Psoas muscle (tissue), 8 donors: ENCODE data around the gene GTF3C2. TPM values are rescaled to one million over a fixed set of nuclear protein-coding genes. Genes with fewer than 3 reads are reported as not detected.
"Not testable (repeated sequence)": the region's sequence is repeated elsewhere in the genome, so short reads cannot be mapped to it uniquely, and the experiment has no call there.

Experiments
- ATAC-seq, 4 donors: fragments of 200-7000 bp; cut with Tn5 transposase; one replicate each; pipeline ENCODE4 v1.9.1; 2020; ENCODE audit warnings: moderate library complexity in 3 of 4, mild to moderate bottlenecking in 2 of 4
- DNase-seq, 2 donors: peaks; one replicate each; pipeline ENCODE4 v3.0.0-alpha.2; 2020
- H3K27ac ChIP-seq: fragments of 200-600 bp; one replicate; pipeline ENCODE4 v1.8.0; 2022
- H3K27me3 ChIP-seq, 3 donors: fragments of 200-600 bp in 1 of 3; one replicate each; pipeline versions ENCODE4 v1.6.1 to v1.8.0; 2013 to 2022; ENCODE audit warnings: low read length in 2 of 3, mild to moderate bottlenecking in 2 of 3, moderate library complexity in 1 of 3; ENCODE audit not compliant: insufficient read depth in 3 of 3
- H3K36me3 ChIP-seq, 2 donors: fragments of 200-600 bp in 1 of 2; one replicate each; pipeline versions ENCODE4 v1.6.1 to v1.8.0; 2013 to 2022; ENCODE audit warnings: low read depth in 1 of 2, mild to moderate bottlenecking in 1 of 2, moderate library complexity in 1 of 2; ENCODE audit not compliant: insufficient read depth in 1 of 2
- H3K4me1 ChIP-seq: fragments of 200-600 bp; one replicate; pipeline ENCODE4 v1.8.0; 2022
- H3K4me3 ChIP-seq: fragments of 200-600 bp; one replicate; pipeline ENCODE4 v1.8.0; 2022; ENCODE audit warnings: mild to moderate bottlenecking
- H3K9me3 ChIP-seq: fragments of 200-600 bp; one replicate; pipeline ENCODE4 v1.8.0; 2022
- CTCF ChIP-seq: fragments of 200-600 bp; IDR thresholded peaks from one replicate; pipeline ENCODE4 v1.8.0; 2022; ENCODE audit warnings: antibody characterized with exemption
- WGBS, 3 donors: extraction: QIAGEN DNeasy Blood & Tissue Kit; methylation state at CpG; one replicate each; pipeline versions ENCODE4 v1.1.6 to v1.1.7; 2013; 5-methylcytosine and 5-hydroxymethylcytosine counted together
- intact Hi-C, 2 donors: fragments of 100-400 bp; cut with DNase I; formaldehyde crosslinking; loops; one replicate each; pipeline versions ENCODE4 v1.11.0 to v1.14.2; 2022
- polyA plus RNA-seq, 3 donors: library from polyadenylated mRNA; stranded (reverse); fragments of 200-250 nt; gene quantifications; one replicate each; pipeline ENCODE4 v1.2.3, GENCODE V29; 2013
- total RNA-seq, 4 donors: library from RNA; stranded (reverse); fragmentation: NEBNext Ultra II Directional in 2 of 4; extraction: Animal tissue kit (Norgen Biotek cat#: 25700) in 2 of 4; gene quantifications; one replicate each; pipeline versions ENCODE4 v1.2.1 to v1.2.4, GENCODE V29; 2021 to 2023
- donor health status: healthy with polysubstance abuse.
- donor health status: DM: no; HTN: no; CAD: no; lungs with moderate emphysema.
- donor health status: Bipolar disorder and iron deficiency.
- donor health status: healthy.
- donor health status: DM: yes; HTN: yes; CAD: no.
- donor health status: DM: no; HTN: no; CAD: no.
- donor health status: DM: no; HTN: no; CAD: no.
- donor health status: DM: yes; HTN: yes; CAD: no.

GTF3C2 gene
- total and polyA plus RNA-seq, 7 donors: 17.5 to 49.4 (median 30.8) TPM

- Histone ChIP-seq H3K27me3 (no peaks in the 10 kb centered on the region), H3K4me1 (peaks cover 48% of the 10 kb centered on the region), H3K36me3 (peaks cover 0 to 9% of the 10 kb centered on the region in 2 donors), H3K9me3 (no peaks in the 10 kb centered on the region), H3K4me3 (peak overlapping the region; percentile 95), H3K27ac (peak overlapping the region; percentile 98)
- no peak for ATAC-seq
- no peak for TF ChIP-seq CTCF
- WGBS, 3 donors: 53 to 70% (median 55%) methylated on average over 7 of the region's 7 CpGs
- DNase-seq: no peak
- intact Hi-C loops: no loop called here
Measured at GRCh38 chr2:27354597-27354927, 2.0 kb downstream of the GTF3C2 start.

GRCh38 chr2:27353762-27354596, 2.6 kb downstream of the GTF3C2 start:
- H3K4me1 ChIP-seq: peaks cover 48% of the 10 kb centered on the region
- H3K27me3 ChIP-seq: no peaks in the 10 kb centered on the region
- peaks cover 0 to 10% of the 10 kb centered on the region in 2 donors for H3K36me3 ChIP-seq
- 45 to 68% (median 47%) methylated on average over 7 of the region's 7 CpGs for WGBS, 3 donors
- H3K9me3 ChIP-seq: no peaks in the 10 kb centered on the region
- no peak for TF ChIP-seq CTCF
- H3K4me3 ChIP-seq: no peak overlapping the region
- DNase-seq: peak in 1 of 2 donors; percentile 70
- peak overlapping the region; percentile 98 for H3K27ac ChIP-seq
- ATAC-seq: peak in 3 of 4 donors; percentile 20 to 39 (median 31)
- intact Hi-C loops: no loop called here

GRCh38 chr2:27353386-27353761, 3.2 kb downstream of the GTF3C2 start:
- DNase-seq, H3K27me3 ChIP-seq, ATAC-seq, H3K36me3 ChIP-seq, H3K4me3 ChIP-seq, H3K9me3 ChIP-seq, intact Hi-C loops: not testable (repeated sequence)
- Histone ChIP-seq H3K4me1 (peaks cover 46% of the 10 kb centered on the region), H3K27ac (peak overlapping the region; percentile 98)
- WGBS, 3 donors: 93 to 96% (median 93%) methylated on average over 5 of the region's 5 CpGs

GRCh38 chr2:27351802-27352598, 4.6 kb downstream of the GTF3C2 start:
- Histone ChIP-seq H3K27ac (peak overlapping the region; percentile 13), H3K36me3 (peaks cover 0 to 10% of the 10 kb centered on the region in 2 donors), H3K4me3 (no peak overlapping the region), H3K27me3 (no peaks in the 10 kb centered on the region), H3K9me3 (no peaks in the 10 kb centered on the region), H3K4me1 (peaks cover 42% of the 10 kb centered on the region)
- WGBS, 3 donors: 79 to 83% (median 82%) methylated on average over 6 of the region's 6 CpGs
- DNase-seq: no peak
- intact Hi-C loops: no loop called here
- TF ChIP-seq CTCF: no peak
- no peak for ATAC-seq

GRCh38 chr2:27350106-27350693, 6.4 kb downstream of the GTF3C2 start:
- Histone ChIP-seq H3K4me1 (peaks cover 37% of the 10 kb centered on the region), H3K27me3 (no peaks in the 10 kb centered on the region), H3K36me3 (peaks cover 0 to 10% of the 10 kb centered on the region in 2 donors), H3K27ac (no peak overlapping the region), H3K9me3 (no peaks in the 10 kb centered on the region), H3K4me3 (no peak overlapping the region)
- DNase-seq (no peak), ATAC-seq (no peak)
- intact Hi-C loops: no loop called here
- WGBS, 3 donors: 86 to 87% (median 86%) methylated on average over 7 of the region's 7 CpGs
- no peak for TF ChIP-seq CTCF
